AG08396 (cell line): ENCODE results near the gene NTNG2.
A peak's percentile ranks its signal among the peaks of the same experiment; 100 is the strongest.
"Not testable (repeated sequence)": the region's sequence is repeated elsewhere in the genome, so short reads cannot be mapped to it uniquely, and the experiment has no call there.

ENCODE experiments used
- DNase-seq: peaks from one replicate; pipeline ENCODE4 v3.0.0; 2012; ENCODE audit warnings: low spot score, mixed read lengths

NTNG2 gene

DNA sequence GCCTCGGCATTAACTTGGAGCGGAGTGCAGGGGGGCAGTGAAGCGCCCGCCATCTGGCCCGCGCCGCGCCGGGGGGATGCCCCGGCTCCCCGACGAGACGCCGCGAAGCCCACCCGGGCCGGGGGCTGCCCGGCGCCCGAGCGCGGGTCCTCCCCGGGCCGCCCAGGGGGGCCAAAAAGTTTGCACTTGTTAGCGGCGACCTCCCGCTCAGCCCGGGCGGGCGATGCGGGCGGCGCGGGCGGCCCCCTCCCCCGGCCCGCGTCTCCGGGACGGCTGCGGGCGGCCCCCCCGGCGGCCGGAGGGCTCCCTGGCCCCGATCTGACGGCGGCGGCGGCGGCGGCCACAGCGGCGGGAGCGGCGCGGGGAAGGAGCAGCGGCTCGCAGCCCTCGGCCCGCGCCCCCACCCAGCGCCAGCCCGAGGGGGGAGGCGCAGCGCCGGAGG, at the start of gene NTNG2:
NTNG2 (plus strand) TSS at position 316 of the 442 bp plus-strand sequence. CDS start 4,774 bp downstream, outside the sequence.
- DNase-seq = no peak

DNA sequence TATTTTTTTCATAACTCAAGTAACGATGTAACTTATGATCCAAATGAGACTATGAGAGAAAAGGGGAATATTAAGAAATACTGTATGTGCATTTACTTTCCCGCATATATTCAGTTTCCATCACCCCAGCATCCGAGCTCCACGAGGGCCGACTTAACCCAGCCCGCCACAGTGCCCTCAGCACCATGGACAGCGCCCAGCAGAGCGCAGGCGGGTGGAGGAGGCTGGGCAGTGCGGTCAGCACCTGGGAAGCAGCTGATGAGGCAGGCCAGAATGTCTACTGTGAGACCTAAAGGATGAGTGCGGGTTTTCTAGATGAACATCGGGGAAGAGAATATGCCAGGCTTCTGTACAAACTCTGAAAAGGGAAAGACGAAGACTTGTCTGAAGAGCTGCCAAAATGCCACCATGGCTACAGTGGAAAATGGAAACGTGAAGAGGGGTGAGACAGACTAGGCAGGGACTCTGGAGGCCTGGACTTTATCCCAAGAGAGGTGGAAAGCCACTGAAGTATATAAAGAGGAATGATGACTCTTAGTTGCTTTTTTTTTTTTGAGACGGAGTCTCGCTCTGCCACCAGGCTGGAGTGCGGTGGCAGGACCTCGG, 47.7 kb upstream of the NTNG2 start:
- peak; percentile 70 for DNase-seq

- DNase-seq = no peak
Observed at GRCh38 chr9:132116583-132116982, 45.3 kb upstream of the NTNG2 start.

GRCh38 chr9:132117694-132118093, 44.2 kb upstream of the NTNG2 start:
- DNase-seq = no peak

GRCh38 chr9:132121021-132121420, 40.8 kb upstream of the NTNG2 start:
- DNase-seq = no peak

- DNase-seq = no peak
Observed at GRCh38 chr9:132124800-132125199, 37.1 kb upstream of the NTNG2 start.

DNA sequence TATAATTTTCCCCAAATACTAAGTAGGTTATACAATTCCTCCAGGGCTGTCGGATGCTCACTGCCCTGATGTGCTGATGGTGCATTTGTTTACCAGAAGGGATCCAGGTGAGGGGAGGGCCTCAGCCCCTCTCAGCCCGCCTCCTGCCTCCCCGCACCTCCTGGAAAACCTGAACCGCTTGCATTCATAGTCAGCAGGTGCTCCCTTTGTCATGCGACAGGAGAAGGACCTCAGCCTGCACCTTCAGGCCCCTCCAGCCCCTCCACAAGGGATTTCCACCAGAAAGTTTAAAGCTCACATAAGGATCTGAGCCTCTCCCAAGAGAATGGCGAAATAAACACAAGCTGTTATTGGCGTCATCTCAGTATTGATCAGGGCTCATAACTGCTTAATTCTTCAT, 36.5 kb upstream of the NTNG2 start:
- DNase-seq = no peak

DNA sequence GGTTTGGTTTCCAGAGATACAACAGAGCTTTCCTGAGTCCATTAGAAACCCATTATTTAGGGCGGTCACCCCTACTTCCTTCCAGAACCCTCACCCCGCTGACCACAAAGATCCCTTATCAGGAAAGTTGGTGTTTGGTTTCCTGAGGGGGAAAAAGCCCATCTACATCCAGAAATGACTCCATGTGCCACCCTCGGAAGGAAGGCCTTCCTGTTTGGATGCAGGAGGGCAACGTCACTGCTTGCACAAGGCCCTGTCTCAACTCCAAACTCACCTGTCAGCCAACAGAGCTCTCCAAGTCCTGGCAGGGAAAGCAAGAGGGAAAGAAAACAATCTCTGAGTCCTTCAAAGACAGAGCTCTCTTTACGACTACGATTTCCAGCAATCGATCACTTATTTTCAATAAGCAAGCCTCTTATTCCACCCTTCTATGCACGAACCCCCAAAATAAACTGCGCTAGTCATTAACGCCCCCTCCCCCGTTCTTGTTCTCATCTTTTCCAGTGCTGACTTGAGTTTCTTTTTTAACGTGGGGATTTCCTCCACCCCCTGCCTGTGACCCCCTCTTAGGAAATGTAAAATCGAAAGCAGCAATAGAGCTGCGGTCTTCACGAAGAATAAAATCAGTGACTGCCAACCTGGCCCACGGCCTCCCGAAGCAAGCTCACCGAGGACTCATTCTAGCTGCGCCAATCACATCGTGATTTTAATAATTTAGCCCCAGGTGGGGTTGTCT, 35.7 kb upstream of the NTNG2 start:
- DNase-seq = no peak

DNA sequence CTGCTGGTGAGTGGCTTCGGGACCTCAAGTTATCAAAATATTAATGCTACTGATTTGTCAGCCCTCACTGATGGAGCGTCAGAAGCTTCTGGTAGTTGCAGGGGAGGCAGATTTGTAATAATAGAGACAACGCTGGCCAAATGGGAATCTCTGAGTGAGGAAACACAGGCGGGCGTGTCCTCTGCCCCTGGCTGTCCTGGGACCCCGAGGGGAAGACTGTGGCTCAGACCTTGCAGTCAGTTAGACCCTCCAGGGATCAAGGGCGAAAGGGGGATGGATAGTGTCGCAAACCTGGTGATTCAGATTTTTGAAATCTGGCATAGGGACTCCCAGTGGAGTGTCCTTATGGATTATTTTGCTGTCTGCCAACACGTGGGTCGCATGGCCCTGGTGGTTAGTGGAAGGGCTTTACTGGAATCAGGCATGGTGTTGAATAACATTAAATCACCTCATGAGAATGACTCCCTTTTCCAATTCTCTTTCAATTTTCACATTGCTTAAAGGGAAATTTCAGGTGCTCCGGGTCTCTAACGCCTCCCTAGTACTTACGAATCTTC, 35.1 kb upstream of the NTNG2 start:
- no peak for DNase-seq

DNA sequence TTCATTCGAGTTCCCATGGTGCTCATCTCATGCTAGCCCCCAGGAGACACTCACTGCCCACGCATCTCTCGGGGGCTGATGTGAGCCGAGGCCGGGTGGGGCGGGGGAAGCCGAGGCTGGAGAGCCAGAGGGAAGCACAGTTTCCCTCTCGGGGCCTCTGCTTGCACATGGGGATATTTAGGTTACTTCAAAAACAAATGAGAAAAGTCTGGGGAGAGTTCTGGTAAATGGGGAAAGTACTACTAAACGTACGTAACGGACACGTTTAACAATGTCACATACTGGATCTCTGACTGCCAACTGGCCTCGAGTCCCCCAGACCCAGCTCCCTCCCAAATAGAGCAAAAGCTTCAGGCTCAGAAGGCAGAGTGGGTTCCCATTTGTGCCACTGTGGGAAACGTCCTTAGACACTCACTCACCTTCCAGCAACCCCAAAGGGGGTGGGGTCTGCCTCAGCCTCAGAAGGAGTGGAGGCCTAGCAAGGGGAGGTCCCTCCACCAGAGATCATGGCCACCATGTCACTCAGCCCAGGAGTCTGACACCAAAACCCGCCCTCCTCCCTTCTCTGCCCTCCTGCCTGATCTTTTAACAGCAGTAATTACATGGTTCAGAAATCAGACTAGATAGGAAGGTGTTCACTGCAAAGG, 33.8 kb upstream of the NTNG2 start:
- no peak for DNase-seq

DNA sequence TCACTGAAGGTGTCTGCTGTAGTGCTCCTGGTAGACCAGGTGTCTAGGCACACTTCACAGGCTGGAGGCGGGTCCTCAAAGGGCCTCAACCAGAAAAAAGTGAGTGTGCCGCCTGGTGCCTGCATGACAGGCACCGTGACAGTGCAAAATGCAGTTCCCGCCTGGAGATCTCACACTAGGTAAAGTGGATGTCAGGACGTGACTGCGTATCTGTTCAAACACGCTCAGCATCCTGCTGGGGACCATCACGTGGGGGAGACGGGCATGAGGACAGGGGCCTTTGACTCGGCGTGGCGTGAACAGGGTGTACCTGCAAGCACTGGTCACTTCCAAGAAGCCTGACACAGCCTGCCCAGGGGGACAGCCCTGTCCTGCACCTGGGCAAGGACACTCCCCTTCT, 32.3 kb upstream of the NTNG2 start:
- no peak for DNase-seq

DNA sequence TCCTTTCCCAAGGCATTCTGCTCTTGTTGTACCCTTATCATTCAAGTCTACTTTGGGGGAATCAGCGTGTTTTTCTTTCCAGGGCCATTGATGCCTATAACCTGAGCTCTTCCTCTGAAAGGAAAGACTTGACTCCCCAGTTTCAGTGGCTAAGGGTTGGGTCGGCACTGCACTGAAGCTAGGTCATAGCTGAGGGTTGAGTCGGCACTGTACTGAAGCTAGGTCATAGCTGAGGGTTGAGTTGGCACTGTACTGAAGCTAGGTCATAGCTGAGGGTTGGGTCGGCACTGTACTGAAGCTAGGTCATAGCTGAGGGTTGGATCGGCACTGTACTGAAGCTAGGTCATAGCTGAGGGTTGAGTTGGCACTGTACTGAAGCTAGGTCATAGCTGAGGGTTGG, 27.8 kb upstream of the NTNG2 start:
- DNase-seq = not testable (repeated sequence)

DNA sequence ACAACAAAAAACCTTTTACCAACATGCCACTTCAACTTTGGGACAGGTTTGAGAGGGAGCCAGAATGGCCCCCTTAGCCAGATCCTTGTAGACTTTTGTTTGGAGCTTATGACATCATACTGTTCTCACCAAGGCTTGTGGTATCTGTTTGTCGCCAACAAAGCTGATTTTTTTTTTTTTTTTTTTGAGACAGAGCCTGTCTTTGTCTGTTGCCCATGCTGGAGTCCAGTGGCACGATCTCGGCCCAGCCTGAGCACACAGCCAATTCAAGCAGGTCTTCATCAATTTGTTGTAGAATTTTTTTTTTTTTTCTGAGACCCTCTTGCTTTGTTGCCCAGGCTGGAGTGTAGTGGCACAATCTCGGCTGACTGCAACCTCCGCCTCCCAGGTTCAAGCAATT, 26.4 kb upstream of the NTNG2 start:
- no peak for DNase-seq

DNA sequence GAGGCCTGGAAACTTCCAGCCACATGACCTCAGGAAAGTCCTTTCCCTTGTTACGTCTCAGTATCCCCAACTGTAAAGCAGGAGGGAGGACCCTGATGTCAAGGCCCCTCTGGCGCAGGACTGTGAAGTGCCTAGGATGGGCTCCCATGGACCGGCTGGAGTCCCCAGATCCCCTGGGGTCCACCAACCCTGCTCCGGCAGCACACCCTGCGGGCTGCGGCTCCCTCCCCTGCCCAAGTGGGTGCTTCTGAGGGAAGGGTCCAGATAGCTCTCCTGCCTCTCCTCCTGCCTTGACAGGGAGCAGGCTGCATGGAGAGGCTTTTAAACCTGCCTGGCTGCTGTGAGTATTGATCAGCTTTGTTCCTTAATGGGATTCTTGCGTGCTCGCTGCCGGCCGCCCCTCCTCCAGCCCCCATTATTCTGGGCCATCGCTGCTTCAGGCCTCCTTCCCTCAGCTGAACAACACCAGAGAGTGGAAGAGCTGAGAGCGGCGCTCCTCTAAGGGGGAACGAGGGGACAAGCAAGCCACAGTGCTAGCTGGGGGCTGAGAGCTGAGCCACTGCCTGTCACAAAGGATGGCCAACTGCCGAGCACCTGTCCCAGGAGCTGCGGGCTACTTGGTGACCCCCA, 25.6 kb upstream of the NTNG2 start:
- no peak for DNase-seq

GRCh38 chr9:132141344-132141947, 20.4 kb upstream of the NTNG2 start:
- DNase-seq = peak; percentile 49

- no peak for DNase-seq
Observed at GRCh38 chr9:132141948-132142594, 19.8 kb upstream of the NTNG2 start.

DNA sequence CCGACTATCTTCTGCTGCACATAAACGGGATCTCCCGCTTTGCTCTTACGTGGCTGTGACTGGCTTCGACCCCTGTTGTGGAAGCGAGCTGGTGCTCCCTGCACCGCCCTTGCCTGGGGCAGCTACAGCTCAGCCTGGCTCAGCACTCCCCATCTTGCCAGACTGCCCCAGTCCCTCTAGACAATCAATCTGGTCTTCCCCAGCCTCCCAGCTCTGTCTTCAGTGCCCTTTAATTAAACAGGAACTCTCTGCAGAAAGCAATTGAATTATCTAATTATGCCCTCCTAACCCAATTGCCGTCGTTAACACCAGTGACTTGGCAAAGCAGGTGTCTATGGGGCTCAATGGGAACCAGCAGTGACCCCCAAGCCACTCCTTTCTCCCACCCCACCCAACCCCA, 18.9 kb upstream of the NTNG2 start:
- DNase-seq = no peak

GRCh38 chr9:132143359-132143758, 18.5 kb upstream of the NTNG2 start:
- DNase-seq = no peak

DNA sequence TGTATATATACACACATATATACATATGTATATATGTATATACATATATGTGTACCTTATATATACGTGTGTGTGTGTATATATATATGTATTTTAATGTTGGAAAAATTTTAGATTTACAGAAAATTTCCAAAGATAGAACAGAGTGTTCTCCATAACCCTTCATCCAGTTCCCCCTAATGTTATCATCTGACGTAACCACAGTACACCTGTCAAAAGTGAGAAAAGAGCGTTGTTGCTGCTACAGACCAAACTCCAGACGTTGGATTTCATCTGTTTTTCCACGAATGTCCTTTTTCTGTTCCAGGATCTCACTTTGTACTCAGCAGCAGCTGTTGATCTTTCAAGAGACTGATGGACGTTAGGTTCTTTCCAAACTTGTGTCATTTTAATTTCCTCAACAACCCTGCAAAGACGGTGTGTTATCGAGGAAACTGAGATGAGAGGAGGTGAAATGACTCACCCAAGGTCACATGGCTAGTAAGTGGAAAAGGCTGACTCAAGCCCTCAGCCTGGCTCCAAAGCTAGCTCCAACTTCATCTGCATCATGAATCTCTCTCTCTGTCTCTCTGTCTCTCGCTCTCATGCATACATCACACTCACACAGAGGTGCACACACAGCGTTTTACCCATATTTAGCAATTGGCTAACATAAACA, 17.0 kb upstream of the NTNG2 start:
- DNase-seq = peak; percentile 59

DNA sequence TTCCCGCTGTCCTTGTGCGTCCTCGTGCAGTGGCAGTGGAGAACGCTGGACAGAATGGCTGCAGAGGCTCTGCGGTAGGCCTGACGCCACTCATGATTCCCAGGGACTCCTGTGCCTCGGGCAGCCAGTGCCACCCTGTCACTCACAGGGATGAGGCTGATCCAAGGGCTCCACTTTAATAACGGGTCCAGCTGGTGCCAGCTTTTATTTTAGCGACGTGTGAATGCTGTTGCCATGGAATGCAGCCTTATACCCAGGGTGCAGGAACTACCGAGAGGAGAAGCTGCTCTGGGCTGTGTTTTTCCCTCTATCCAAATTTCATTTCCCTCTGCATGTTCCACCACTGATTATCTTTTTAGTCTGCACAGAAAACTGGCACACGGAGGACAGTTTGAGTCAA, 15.8 kb upstream of the NTNG2 start:
- no peak for DNase-seq

GRCh38 chr9:132146575-132146974, 15.3 kb upstream of the NTNG2 start:
- DNase-seq = no peak
